Endothelial cell of umbilical vein (primary cell): ENCODE results near the gene RFFL. TPM values are rescaled to one million over a fixed set of nuclear protein-coding genes. Genes with fewer than 3 reads are reported as not detected.
A peak's percentile ranks its signal among the peaks of the same experiment; 100 is the strongest.

ENCODE experiments used
- BruUV-seq: library from RNA; stranded (reverse); fragments of 400-500 nt; replicated peaks from 2 replicates; lab custom pipeline; 2021; lab: Mats Ljungman, UMichigan
- CTCF ChIA-PET: fragments of 300-600, 350-600 bp; sonication (Branson Sonifier 250); formaldehyde crosslinking; loops from one replicate; lab custom pipeline; 2021; ENCODE audit warnings: antibody characterized with exemption, inconsistent platforms; lab: Charles Lee
- POLR2A ChIA-PET: fragments of 300-600, 350-600 bp; sonication (Branson Sonifier 250); formaldehyde crosslinking; loops from one replicate; lab custom pipeline; 2021; ENCODE audit warnings: antibody characterized with exemption, inconsistent platforms; lab: Charles Lee
- DNase-seq: peaks from one replicate; pipeline ENCODE4 v3.0.0-alpha.2; 2011; ENCODE audit warnings: low read depth, low spot score
- FAIRE-seq: peaks from 2 replicates; lab custom pipeline; 2011; peaks lifted over from hg19 to GRCh38; lab: Jason Lieb, UNC
- H2AFZ ChIP-seq: 2 replicates; pipeline ENCODE4 v1.6.0; 2012; ENCODE audit warnings: low read depth, low read length, control low read depth, inconsistent platforms
- H3K27ac ChIP-seq: 2 replicates; pipeline ENCODE4 v1.5.1; 2011; ENCODE audit warnings: low read depth, mild to moderate bottlenecking, control low read depth, low read length, moderate library complexity; ENCODE audit not compliant: insufficient read depth
- H3K27me3 ChIP-seq, 2 experiments: 2 replicates each; pipeline versions ENCODE4 v1.6.0 to v1.6.1; 2011; ENCODE audit warnings: low read length in 2 of 2, mixed read lengths in 1 of 2; ENCODE audit not compliant: control insufficient read depth in 2 of 2, insufficient read depth in 2 of 2
- H3K36me3 ChIP-seq, 2 experiments: 2 replicates in 1 of 2; 3 replicates in 1 of 2; pipeline ENCODE4 v1.5.1; 2011; ENCODE audit warnings: low read length in 2 of 2, mild to moderate bottlenecking in 1 of 2, moderate library complexity in 1 of 2; ENCODE audit not compliant: control insufficient read depth in 2 of 2, insufficient read depth in 2 of 2; ENCODE audit errors: extremely low read depth in 1 of 2
- H3K4me1 ChIP-seq: 3 replicates; pipeline ENCODE4 v1.5.1; 2011; ENCODE audit warnings: mild to moderate bottlenecking, low read length; ENCODE audit not compliant: control insufficient read depth, insufficient read depth; ENCODE audit errors: extremely low read depth
- H3K4me2 ChIP-seq: 2 replicates; pipeline ENCODE4 v1.6.1; 2011; ENCODE audit warnings: low read length, control low read depth, mixed read lengths; ENCODE audit not compliant: insufficient read depth
- H3K4me3 ChIP-seq, 3 experiments: fragments of 200-600 bp in 1 of 3; sonication (generic), shearing (Covaris generic) in 1 of 3; replicated peaks in 1 of 3; 2 replicates each; pipeline ENCODE4 v1.5.1; 2011 to 2016; ENCODE audit warnings: control low read depth in 3 of 3, low read length in 3 of 3, mild to moderate bottlenecking in 2 of 3, inconsistent platforms in 1 of 3, low read depth in 1 of 3, moderate library complexity in 1 of 3; ENCODE audit not compliant: insufficient read depth in 1 of 3
- H3K79me2 ChIP-seq: 2 replicates; pipeline ENCODE4 v1.6.0; 2012; ENCODE audit warnings: low read length, inconsistent platforms; ENCODE audit not compliant: control insufficient read depth, insufficient read depth
- H3K9ac ChIP-seq: replicated peaks from 2 replicates; pipeline ENCODE3; 2011; ENCODE audit warnings: low read length, control low read depth; ENCODE audit not compliant: insufficient read depth; ENCODE audit errors: extremely low read depth
- H3K9me1 ChIP-seq: replicated peaks from 3 replicates; pipeline ENCODE4 v1.6.0; 2011; ENCODE audit warnings: mild to moderate bottlenecking, low read length; ENCODE audit not compliant: control insufficient read depth, insufficient read depth; ENCODE audit errors: extremely low read depth
- H3K9me3 ChIP-seq: replicated peaks from 2 replicates; pipeline ENCODE4 v1.5.1; 2012; ENCODE audit warnings: low read length, inconsistent platforms; ENCODE audit not compliant: control insufficient read depth, insufficient read depth
- H4K20me1 ChIP-seq: replicated peaks from 2 replicates; pipeline ENCODE3; 2011; ENCODE audit warnings: mild to moderate bottlenecking, low read length; ENCODE audit not compliant: control insufficient read depth, insufficient read depth; ENCODE audit errors: extremely low read depth
- CTCF ChIP-seq, 2 donors: IDR thresholded peaks; 1 replicate in 1 of 2; 2 replicates in 1 of 2; pipeline ENCODE4 v1.5.1; 2011; ENCODE audit warnings: low read length in 2 of 2, mild to moderate bottlenecking in 2 of 2, moderate library complexity in 2 of 2, control low read depth in 1 of 2, inconsistent platforms in 1 of 2, low read depth in 1 of 2; ENCODE audit not compliant: insufficient read depth in 1 of 2; ENCODE audit errors: extremely low read depth in 1 of 2
- EZH2 ChIP-seq: IDR thresholded peaks from 2 replicates; pipeline ENCODE4 v1.6.1; 2012; ENCODE audit warnings: borderline replicate concordance, low read depth, mild to moderate bottlenecking, moderate library complexity, low read length, inconsistent platforms; ENCODE audit not compliant: severe bottlenecking
- GATA2 ChIP-seq: IDR thresholded peaks from 2 replicates; pipeline ENCODE4 v1.7.0; 2011; ENCODE audit warnings: low read depth, mild to moderate bottlenecking, moderate library complexity, mixed read lengths, low read length; ENCODE audit not compliant: insufficient read length, insufficient read depth
- dilution Hi-C: fragments of 300-500 bp; cut with MboI; formaldehyde crosslinking; loops from one replicate; pipeline ENCODE4 v1.15.0; 2019; ENCODE audit warnings: low sequenced_read_pairs; ENCODE audit not compliant: extremely low pct_ligation_motif_present
- intact Hi-C: fragments of 100-400 bp; cut with micrococcal nuclease; formaldehyde crosslinking; loops from one replicate; pipeline ENCODE4 v1.10.0; 2022
- polyA plus RNA-seq, 4 experiments: library from polyadenylated mRNA; depleted of rRNA in 3 of 4; stranded (reverse) in 3 of 4; unstranded in 1 of 4; fragments of >200 nt; gene quantifications; 2 replicates each; pipeline versions ENCODE4 v1.2.1 to v1.2.3, GENCODE V29; 2011 to 2012; ENCODE audit warnings: missing spikeins in 1 of 4
- total RNA-seq: library from RNA; stranded (reverse); gene quantifications from 2 replicates; pipeline ENCODE4 v1.2.3, GENCODE V29; 2021
- TF ChIP-seq, protein P1 (sequence below): IDR thresholded peaks from 2 replicates; pipeline ENCODE4 v1.6.1; 2011; ENCODE audit not compliant: insufficient read depth, insufficient read length

The RFFL gene
- total and polyA plus RNA-seq, 2 donors (not counting 3 experiments of a cell fraction or from before 2014, with no cell fraction given) = 7.0 to 14.1 TPM

DNA sequence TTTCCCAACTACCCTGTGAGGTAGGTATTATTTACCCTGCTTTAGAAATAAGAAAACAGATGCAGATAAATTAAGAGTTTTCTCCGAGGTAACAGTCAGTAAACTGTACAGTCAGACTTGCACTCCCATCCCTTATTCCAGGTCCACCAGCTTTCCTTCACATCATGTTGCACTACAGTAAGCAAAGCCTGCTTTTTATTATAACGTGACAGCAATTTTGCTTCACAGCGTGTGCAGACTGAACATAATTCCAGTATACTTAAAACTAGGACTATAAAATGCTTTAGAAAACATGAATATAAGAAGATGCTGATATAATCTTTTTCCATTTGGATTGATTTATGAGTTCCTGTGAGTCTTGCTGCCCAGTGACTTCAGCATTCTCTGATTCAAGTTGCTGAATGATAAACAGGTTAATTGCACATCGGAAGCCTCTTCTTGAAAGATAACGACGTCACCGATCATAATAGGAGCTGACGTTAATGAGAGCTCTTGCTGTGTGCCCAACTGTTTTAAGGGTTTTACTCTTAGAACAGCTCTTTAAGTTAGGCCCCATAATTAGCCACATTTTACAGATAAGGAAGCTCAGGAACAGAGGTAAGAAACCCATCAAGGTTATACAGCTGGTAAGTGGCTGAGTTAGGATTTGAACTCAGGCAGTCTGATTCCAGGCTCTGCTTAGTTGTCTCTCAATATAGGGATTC lies 81.8 kb downstream of the RFFL start:
- Histone ChIP-seq H3K4me1 (peaks cover 19% of the 10 kb centered on the region), H3K9me1 (no peaks in the 10 kb centered on the region), H2AFZ (peak overlapping the region; percentile 51), H3K4me2 (peak overlapping the region; percentile 99), H3K27ac (peak overlapping the region; percentile 96), H3K36me3 (peaks cover 0 to 4% of the 10 kb centered on the region in 2 experiments), H3K9me3 (no peaks in the 10 kb centered on the region), H3K9ac (peak overlapping the region; percentile 100), H3K79me2 (peaks cover 22% of the 10 kb centered on the region), H3K27me3 (no peaks in the 10 kb centered on the region), H4K20me1 (no peaks in the 10 kb centered on the region), H3K4me3 (peak overlapping the region; percentile 65 to 92 (median 89))
- no TSS peak for BruUV-seq
- POLR2A ChIA-PET = interaction anchor here (0.6 to 1.7 kb wide), 5 partner anchors 9 to 138 kb away, joined by 3 to 4 read pairs (median 3); partner anchors contain the start of gene RAD51D
- dilution Hi-C loops (loop anchor here (25.0 kb wide), 1 partner anchor 131 kb away; the partner anchor contains the start of genes FNDC8 and RAD51D), intact Hi-C loops (loop anchor here (1.0 to 10.0 kb wide), 6 partner anchors 41 to 563 kb away; partner anchors contain the start of gene SLFN5)
- TF ChIP-seq, protein P1, sequence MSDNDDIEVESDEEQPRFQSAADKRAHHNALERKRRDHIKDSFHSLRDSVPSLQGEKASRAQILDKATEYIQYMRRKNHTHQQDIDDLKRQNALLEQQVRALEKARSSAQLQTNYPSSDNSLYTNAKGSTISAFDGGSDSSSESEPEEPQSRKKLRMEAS = no peak
- TF ChIP-seq CTCF (IDR thresholded peaks at IDR 0.05; ENCODE audit: extremely low read depth in 1 of 2, insufficient read depth in 1 of 2, low read depth in 1 of 2, low read length in 2 of 2) (no peak), EZH2 (no peak), GATA2 (peak; percentile 43)
- peak; percentile 77 for FAIRE-seq
- CTCF ChIA-PET = interaction anchor here (0.9 to 2.1 kb wide), 10 partner anchors 9 to 439 kb away, joined by 3 to 10 read pairs (median 6); partner anchors contain the start of genes CCT6B, RFFL and ZNF830
- DNase-seq = peak; percentile 73
